CD4-positive, alpha-beta T cell treated with Interleukin-15 for 1 hour (primary cell): ENCODE results near the gene KRT7.

ENCODE experiments used
- DNase-seq: peaks from one replicate; pipeline ENCODE4 v3.0.0-alpha.2; 2020

Gene KRT7

DNA sequence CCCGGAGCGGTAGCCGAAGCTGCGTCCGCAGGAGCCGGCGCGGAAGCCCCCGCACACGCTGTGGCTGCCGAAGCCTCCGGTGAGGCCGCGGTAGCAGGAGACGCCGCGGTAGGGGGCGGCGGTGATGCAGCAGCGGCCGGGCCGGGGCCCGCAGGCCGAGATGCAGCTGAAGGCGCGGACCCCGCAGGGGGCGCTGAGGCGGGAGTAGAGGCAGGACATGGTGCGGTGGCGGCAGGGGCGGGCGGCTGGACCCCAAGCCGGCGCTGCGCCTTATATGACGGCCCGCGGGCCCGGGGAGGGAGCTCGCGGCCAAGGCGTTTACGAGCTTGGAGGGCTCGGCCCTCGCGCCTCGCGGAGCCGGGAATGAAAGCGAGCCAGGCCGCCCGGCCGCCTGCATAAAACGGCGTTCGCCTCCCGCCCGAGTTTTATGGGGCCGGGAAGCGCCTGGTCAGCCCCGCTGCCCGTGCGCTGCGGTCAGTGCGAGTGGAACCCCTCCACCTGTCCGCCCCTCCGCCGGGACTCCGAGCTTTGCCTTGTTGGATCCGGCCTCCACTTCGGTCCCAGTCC is 25.4 kb downstream of the KRT7 start:
- DNase-seq, result no peak

DNA sequence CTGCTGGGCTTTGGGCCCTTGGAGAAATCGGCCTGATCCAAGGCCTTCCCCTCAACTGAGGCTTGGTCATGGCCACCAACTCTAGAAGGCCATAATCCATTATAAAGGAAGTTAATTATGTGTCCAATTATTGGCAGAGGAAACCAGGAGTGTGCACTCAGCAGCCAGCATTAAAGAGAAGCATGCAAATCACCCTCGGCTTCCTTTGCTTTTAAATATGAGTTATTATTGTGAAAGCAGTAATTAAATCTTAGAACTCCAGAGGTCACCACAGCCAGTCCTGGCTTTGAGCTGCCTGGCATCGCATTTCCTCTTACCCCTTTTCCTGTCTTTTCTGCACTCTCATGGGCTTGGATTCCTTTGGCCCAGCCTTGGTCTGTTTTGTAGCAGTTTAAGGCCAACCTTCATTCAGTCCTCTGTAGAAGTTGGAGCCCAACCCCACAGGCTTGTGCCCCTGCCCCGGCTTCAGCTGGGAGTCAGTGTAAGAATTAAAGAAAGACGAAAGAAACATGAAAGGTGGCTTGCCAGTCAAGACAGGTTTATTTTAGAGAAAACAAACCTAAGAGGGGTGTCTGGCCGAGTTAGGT is 26.7 kb downstream of the KRT7 start:
- DNase-seq, result no peak

DNA sequence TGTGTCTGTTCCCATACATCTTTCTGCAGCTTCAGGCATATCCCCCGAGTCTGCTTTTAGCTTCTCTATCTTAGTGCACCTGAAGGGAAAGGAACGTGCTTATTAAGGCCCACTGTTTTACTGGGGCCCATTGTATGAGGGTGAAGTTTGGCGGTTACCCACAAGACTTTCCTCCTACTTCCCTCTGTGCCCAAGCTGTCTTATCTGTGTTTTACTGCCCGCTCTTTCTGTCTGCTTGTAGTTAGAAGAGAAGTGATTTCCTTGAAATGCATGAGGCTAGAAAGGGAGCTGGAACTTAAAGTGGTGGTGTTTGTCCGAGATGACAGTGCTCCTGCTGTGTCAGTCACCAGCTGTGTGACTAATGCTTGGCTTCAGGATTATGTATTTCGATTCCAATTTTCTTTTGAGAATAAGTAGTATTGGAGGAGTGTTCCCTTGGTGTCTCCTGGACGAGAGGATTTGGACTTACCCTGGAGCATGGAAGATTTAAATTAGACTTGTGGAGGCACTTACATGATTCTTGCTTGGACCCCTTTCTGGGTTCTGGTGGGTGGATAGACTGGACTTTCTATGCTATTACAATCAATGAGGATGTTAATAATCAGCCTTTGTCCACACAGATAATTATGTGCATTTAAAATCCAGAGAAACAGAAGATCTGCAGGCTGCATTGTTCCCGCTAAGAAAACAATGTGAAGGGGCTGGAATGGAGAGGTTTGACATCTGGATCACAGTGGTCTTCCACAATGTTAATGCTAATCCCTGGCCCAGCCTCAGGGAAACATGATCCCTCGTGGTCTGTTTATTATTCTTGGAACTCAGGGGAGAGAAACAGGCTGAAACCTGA is 27.5 kb downstream of the KRT7 start:
- no peak for DNase-seq

DNA sequence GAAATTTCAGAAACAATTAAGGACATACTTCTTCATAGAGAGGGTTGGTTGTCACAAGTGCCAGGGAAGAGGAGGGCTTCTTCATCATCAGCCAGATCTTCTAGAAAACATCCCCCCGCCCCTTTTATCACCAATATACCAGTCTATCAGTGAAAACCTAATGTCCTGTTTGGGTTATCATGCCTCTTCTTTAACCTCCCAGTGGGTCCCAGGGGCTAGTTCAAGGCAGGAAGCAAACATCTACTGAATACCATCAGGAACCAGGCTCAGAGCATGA is 28.1 kb downstream of the KRT7 start:
- DNase-seq, result no peak

DNA sequence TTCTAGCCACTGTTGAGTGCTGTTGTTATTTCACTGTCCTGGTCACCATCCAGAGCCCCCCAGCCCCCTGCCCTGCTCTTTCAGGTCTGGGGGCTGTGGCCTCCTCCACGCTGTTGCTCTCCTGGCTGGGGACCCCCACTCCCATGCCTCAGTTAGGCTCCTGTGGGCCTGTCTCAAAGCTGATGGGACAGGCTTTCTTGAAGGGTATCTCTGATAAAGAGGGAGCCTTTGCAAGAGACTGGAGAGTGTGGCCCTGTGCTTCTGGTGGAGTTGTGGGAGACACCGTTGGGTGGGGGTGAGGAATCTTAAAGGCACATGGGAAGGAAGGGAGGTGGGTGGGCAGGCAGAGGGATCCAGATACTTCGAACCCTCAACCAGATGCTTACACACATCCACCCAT is 29.2 kb downstream of the KRT7 start:
- DNase-seq, result no peak

DNA sequence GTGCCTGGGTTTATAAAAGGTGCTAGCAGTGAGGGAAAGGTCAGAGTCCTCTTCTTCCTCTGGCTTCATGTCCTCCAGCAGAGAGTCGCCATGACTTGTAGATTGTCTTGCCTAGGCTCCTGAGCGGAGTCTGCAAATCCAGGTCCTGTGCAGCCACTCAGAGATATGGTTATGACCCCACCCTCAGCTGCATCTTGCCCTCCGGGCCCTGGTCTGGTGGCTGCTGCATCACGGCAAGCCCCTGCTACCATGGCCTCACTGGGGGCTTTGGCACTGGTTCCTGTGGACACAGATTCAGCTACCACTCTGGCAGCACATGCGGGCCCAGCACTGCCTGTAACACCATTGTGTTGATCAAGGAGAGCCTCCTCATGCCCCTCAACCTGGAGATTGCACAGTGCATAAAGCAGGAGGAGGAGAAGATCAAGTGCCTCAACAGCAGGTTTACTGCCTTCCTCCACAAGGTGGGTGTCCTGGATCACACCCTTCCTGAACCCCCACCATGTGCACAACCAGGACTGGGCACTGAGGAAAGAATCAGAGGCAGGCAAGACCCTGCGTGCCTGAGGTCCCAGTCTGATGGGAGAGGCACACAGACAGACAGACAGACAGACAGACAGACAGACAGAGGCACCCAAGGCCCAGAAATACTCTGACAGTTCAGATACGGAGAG is 30.9 kb downstream of the KRT7 start:
- DNase-seq, result no peak

DNA sequence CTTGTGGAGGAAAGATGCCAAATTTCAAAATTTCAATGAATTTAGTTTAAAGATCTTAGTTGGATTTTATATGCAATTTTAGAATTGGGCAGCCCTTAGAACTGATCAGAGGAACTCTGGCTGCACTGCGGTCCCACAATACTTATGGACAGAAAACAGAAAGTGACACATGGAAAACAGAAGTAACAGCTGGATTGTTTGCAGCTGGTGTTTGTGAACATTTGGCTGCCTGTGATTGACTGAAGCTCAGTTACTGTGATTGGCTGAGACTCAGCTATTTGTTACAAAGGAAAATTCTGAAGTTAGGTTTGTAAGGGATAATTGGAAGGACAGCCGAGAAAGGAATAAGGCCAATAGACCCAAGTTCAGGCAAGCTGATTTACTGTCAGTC is 31.4 kb downstream of the KRT7 start:
- DNase-seq, result no peak

DNA sequence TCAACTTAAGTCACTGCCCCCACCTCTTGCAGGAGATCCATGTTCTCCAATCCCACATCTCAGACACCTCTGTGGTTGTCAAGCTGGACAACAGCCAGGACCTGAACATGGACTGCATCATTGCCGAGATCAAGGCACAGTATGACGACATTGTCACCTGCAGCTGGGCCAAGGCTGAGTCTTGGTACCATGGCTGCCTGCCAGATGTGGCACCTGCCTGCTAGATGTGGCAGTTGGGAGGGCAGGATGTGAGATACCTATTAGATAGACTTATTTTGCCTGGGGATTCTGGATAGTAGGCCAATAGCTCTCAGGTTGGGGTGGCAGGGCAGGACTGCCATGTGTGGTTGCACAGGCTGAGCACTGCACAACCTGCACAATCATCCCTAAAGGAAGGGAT is 33.5 kb downstream of the KRT7 start:
- DNase-seq, result no peak

DNA sequence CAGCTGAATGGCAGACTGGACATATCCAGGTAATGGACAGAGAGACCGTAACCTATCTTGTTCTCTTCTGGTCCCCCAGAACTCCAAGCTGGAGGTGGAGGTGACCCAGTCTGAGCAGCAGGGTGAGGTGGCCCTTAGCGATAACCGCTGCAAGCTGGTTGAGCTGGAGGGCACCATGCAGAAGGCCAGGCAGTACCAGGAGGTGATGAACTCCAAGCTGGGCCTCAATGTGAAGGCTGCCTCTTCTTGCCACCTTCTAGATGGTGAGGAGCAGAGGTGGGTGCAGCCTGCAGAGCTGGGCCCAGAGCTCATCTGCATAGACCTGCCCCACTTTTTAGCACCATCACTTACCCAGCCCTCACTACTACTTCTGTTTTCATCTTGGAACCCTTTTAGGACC is 34.2 kb downstream of the KRT7 start:
- DNase-seq, result no peak

DNA sequence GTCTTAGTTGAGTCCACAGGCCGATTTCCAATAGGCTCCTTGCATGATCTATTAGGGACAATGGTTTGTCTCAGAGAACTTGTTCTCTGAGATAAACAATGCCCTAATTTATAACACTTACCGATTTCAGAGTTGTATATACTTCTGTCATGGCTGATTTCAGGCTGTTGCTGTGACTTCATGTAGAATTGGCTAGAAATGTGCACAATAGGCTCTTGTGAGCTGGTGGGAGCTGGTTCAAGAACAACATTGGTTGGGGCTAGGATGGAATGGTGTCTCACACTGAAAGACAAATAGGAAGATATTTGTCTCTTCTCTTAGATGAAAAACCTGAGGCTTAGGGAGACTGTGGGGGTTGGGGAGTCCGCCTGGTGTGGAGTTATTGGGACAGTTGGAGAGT is 34.7 kb downstream of the KRT7 start:
- DNase-seq, result no peak

DNA sequence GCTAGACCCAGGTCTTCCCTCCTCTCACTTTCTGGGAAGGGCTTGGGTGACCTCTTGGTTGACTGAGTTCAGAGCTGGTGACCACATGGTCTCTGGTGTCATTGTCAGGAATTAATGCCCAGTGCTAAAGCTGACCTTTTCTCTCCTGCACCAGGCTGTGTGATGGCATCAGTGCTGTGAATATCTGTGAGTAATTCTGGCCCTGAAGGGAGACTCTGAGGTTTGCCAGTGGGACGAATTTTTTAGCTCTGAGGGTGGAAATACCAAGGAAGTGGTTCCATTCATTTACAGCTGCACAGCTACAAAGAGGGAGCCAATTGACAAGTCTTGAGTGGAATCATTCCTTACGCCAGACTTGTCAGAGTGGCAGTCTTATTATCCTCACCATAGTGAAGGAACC is 35.2 kb downstream of the KRT7 start:
- DNase-seq, result no peak

DNA sequence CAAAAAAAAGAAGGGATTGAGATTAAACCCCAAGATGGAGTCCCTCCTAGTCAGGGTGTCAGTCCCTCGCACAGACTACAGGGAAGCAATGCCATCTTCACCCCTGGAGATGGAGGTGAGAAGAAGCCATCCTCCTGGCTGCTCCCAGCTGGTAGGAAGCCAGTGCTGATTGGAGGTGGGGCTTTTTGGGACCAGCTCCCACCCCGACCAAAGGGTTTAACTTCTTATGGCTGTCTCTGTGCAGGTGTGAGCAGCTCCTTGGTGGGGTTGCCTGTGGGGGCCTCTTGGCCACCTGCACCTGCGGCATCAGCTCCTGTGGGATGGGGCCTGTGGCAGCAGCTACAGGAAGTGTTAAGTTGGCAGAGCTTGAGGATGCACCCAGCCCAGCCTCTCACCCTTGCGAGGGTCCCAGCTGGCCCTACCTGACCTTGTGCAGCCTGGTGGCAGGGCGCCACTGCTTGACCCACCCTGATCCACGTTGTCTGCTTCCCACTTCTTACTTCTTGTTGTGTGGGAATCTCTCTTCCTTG is 37.6 kb downstream of the KRT7 start:
- no peak for DNase-seq

DNA sequence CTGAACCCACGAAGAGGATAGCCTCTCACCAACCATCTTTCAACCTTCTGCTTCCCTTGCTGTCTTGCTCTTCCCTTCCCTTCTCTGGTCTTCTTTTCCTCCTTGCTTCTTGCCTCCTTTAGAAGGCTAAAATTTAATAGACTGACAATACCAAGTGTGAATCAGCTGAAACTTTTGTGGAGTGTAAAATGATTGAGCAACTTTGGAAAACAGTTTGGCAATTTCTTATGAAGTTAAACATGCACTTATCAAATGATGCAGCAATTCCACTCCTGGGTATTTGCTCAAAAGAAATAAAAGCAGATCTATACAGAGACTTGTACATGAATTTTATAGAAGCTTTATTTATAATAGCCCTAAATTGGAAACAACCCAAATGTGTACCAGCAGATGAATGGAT is 38.1 kb downstream of the KRT7 start:
- DNase-seq, result no peak

DNA sequence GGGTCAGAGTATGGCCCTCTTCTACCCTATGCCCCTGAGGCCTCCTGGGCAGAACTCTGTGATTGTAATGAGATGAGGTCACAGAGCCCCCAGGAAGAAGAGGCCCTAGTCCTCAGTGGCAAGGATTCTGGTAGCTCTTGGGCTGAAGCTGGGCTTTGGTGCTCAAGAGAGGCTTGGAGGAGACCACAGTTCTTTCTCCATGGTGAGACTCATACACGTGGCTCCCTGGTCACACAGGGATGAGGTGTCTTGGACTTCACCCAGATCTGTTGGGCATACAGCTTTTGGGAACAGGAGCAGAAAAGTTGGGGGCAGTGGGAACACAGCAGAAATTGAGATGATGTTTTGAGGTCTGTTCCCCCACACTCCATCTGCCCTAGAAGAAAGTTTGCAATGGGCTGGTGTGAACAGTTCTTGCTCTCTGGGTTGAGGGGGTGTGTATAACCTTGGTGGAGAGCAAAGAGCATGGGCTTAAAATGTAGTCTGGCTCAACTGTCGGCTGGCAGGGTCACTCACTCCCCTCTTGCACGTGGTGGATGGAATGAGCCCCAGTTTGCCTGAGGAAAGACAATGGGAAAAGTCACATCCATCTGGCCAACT is 41.6 kb downstream of the KRT7 start, which contains the start of gene KRT86:
TSS of gene KRT86 (plus strand) at position 125 of the 600 bp plus-strand sequence. CDS start 27,272 bp downstream, outside the sequence.
- no peak for DNase-seq

DNA sequence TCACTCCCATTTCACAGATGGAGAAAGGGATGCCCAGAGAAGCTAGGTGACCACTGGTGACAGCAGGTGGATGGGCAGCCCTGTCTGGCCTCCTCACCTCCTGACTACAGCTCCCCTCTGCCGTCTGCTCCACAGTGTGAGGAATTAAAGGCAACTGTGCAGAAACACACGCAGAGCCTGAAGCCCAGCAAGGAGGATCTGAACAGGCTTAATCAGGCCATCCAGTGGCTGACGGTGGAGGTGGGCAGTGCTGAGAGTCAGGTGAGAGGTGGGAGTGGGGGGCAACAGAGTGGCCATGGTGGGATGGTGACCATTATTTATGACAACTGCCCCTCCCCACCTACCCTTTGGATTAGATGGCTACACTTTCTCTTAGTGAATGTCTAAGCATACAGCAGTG is 42.6 kb downstream of the KRT7 start:
- no peak for DNase-seq

DNA sequence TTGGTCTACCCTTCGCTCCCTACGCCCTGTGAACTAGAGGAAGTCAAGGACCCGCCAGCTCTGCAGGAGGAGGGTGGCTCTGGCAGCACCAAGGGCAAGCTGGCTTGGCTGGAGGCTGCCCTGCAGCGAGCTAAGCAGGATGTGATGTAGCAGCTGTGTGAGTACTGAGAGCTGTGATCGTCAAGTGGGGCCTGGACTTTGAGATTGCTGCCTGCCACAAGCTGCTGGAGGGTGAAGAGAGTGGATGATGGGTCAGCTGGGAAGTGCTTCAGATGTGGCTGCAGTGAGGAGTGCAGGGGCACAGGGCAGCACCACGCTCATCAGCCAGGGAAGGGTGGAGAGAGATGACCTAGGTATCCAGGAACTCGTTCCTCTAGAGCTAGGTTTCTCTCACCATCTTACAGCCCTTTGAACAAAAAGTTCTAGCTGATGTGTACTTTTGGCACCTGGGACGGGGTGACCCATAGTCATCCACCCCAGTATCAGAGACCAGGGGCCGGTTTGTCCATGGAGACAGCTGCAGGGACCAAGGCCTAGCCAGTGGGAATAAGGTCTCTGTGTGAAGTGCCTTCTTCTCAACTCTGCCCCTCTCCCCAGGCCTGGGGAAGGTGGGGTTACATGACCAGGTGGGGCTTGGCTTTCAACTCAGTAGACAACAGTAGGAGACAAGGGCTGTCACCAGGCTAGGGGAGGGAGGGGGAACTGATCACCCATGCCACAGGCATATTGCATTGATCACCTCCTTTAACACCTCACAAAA is 44.6 kb downstream of the KRT7 start:
- no peak for DNase-seq

DNA sequence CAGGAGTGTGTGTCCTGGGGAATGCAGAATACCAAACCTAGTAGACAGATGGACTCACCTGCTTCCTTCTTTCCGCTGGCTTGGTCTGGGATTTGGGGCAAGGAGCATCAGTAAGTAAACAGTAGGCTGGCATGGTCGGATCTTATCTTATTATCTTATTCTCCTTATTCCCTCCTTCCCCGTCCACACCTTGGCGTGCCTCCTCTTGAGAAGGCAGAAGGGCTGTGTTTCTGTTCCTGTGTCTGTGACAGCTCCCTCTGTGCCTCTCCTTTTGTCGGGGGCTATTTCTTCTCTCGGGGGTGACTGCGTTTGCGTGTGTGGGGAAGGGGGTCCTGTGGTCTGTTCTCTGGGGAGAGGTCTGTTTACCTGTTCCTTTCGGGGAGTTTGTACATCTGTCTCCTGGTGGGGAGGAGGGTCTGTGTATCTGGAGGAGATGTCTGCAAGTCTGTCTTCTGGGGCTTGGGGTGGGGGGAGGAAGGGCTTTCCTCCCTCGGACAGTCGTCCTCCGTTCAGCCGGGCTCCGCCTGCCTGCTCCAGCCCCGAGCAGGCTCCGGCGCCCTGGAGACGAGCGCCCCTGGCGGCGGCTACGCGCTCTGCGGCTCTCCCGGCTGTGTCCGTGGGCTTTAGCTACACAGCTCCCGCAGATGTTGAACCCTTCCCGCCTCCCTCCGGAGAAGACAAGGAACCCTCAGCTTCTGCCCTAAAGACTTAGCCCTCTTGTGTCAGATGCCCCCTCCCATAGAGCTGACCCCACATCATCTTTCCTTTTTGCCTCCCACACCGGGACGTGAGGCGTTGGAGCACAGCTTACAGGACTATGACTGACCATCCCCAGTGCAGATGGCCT is 45.8 kb downstream of the KRT7 start:
- peak; percentile 61 for DNase-seq

DNA sequence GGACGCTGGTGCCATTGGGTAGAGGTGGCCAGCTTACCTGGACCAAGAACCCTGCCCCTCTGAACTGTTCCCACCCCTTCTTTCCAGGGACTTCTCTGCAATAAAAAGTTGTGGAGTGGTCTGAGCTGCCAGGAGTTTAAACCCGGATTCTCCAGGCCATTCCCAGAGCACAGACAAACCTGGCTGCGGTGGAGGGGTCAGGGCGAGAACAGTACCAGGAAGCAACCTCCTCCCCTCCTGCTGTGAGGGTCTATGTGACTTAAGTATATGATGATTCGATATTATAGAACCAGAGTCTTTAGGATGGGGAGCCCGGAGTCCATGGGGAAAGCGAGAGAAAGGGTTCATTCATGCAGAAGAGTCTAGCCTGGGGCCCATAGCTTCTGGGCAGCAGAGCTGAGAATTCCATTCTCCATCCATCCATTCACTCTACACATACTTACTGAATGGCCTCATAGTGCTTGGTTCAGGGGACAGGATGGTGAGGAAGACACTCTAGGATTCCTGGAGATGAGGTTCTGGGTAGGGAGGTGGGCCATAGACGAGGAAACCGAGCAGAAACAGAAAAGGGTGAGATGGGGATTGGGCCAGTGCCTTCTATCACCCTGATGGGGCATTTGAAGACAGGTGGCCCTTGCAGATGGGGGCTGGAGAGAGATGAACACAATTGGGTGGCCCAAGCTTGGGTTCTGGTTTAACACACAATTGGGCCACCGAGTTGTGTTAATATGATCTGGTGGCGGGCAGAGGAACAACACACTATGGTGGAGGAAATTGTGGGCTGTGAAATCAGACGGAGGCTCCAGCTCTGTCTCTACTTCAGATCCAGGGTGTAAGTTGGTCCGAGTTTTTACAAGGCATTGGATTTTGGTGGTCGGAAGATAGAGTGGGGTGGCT is 46.6 kb downstream of the KRT7 start:
- DNase-seq, result no peak

DNA sequence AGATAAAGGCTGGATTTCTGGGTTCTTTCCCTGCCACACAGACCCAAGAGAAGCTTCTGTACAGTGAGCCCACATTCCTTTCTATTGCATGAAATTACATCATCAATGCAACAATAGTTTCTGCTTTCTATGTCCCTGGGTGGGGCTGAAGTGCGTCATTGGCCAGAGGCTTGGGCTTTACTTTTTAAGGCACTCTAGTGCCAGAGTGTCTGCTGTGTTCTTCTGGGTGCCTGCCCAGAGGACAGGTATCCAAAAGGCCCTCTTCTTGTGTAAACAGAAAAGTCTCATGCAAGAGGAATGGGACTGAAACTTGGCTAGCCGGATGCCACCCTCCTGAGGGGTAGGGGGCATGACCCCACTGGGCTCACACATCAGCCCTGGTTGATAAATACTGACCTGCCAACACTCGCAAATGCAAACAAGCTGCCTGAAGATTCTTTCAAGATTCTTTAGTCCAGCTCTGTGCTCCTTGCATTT is 47.3 kb downstream of the KRT7 start:
- DNase-seq, result peak; percentile 40
